GM12874 (cell line): Measurements from ENCODE around the gene PLPP1.

Experiments
- CTCF ChIP-seq: IDR thresholded peaks from 2 replicates; pipeline ENCODE4 v1.5.1; 2011; ENCODE audit warnings: low read depth, mild to moderate bottlenecking, control low read depth, low read length, moderate library complexity; ENCODE audit not compliant: insufficient read depth

Gene PLPP1

DNA sequence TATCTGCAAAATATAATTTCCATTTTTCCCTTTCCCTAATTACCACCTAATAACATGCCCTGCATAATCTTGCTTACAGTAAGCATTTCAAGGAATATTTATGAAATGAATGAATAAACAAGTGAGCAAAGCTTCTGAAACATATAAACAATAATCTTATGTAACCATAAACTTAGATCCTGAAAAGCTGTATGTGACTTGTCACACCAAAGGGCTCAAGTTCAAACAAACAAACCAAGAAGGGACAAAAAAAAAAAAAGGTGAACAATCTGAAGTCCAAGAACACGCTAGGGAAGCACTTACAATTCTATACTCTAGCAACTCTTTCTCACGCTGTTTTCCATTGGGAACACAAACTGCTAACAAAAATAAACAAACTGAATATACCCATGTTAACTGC, 36.3 kb downstream of the PLPP1 start:
- TF ChIP-seq CTCF, result no peak

GRCh38 chr5:55497712-55498111, 37.1 kb downstream of the PLPP1 start:
- no peak for TF ChIP-seq CTCF

GRCh38 chr5:55495216-55495615, 39.5 kb downstream of the PLPP1 start:
- TF ChIP-seq CTCF, result no peak

DNA sequence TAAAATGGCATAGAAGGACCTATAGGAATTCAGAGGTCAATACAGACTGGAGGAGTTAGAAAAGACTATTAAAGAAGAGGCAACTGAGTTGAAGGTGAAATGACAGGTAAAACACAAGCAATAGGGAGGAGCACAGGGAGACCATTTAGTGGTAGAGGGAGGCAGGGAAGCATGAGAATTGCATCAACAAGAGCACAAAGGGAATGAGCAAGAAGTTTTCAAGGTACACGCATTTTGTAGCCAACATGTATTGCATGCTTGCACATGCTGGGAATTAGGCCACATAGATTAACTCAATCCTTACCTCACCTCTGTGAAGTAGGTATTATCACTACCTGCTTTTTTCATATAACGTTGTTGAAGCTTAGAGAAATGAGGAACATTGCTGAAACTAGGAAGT, 42.3 kb downstream of the PLPP1 start:
- no peak for TF ChIP-seq CTCF

- TF ChIP-seq CTCF, result no peak
Observed at GRCh38 chr5:55485073-55485472, 49.7 kb downstream of the PLPP1 start.

DNA sequence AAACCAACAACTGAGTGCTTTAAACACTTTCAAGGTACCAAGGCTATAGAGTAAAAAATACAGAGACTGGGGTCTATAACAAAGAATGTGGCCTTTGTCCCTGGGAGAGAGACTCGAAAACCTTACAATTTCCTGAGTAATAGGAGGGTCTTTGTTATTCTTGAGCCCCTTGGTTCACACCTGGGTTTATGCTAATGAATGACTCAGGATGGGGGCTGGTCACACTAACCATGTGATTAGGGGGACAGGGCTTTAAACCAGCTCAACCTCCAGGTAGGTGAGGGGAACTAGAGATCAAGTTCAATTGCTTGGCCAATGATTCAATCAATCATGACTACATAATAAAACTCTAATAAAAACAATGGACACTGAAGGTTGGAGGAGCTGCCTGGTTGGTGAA, 50.2 kb downstream of the PLPP1 start:
- no peak for TF ChIP-seq CTCF

- no peak for TF ChIP-seq CTCF
Observed at GRCh38 chr5:55483885-55484284, 50.9 kb downstream of the PLPP1 start.
